NCI-H2029 treated with DMSO at 0.1 percent for 48 hours (cell line): ENCODE results near the gene TMEM163.
A peak's percentile ranks its signal among the peaks of the same experiment; 100 is the strongest.

ENCODE experiments used
- DNase-seq: peaks from one replicate; lab custom pipeline; 2025; lab: John Stamatoyannopoulos, UW

TMEM163 gene

GRCh38 chr2:134692499-134692898, 26.3 kb downstream of the TMEM163 start:
- DNase-seq: no peak

DNA sequence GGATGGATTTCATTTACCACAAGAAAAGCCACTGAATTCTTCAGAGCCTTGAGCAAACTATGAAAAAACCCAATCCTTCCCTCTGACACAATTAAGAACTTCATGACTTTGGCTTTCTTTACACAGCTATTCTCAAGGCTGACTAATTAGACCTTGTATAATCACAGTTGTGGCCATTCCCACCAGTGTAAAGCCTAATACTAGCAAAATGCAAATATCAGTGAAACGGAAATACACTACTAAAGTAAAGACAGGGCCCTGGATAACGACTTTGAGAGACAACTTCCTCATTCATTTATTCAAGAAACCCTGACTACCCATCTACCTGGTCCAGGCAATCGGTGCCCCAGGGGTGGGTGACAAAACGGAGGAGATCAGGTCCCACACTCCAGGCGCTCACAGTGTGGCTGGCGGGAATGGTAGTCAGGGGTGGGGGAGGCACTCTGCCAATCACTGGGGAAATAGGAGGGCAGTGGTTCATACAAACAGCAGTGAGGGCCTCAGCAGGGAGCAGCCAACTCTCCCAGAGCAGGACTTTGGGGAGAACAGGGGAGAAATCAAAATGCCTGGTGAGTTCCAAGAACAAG, 28.1 kb downstream of the TMEM163 start:
- DNase-seq: no peak

DNA sequence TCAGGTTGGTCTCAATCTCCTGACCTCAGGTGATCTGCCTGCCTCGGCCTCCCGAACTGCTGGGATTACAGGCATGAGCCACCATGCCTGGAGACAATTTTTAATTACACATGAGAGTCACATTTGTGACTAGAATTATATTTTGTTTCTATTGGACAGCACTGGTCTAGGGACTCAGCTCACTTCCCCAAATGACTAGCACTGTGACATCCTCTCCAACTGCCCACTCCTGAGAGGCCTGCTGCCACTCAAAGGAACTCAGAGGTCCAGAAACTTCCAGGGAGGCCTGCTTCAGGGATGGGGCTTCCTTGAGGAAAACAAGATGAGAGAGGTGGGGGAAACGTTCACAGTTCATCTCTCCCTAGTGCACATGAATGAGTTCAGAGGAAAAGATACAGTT, 29.5 kb downstream of the TMEM163 start:
- DNase-seq: no peak

DNA sequence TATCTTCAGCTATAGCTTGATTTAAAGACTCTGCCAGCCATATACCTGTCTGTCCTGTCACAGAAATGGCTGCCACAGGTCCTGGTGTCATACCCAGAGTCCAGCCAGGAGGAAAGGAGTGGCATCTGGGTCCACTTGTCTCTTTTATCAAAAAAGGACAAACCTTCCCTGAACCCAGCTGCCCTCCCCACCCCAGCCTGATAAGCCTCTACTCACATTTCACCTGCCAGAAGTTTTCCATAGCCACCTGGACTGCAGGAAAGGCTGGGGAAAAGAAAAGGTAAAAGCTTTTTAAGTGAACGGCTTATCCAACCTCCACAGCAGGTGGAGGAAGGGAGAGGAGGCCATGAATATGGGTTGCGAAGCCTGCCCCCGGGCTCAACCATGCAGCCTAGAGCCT, 32.8 kb downstream of the TMEM163 start:
- DNase-seq: no peak

- no peak for DNase-seq
Measured at GRCh38 chr2:134683561-134684112, 35.2 kb downstream of the TMEM163 start.

DNA sequence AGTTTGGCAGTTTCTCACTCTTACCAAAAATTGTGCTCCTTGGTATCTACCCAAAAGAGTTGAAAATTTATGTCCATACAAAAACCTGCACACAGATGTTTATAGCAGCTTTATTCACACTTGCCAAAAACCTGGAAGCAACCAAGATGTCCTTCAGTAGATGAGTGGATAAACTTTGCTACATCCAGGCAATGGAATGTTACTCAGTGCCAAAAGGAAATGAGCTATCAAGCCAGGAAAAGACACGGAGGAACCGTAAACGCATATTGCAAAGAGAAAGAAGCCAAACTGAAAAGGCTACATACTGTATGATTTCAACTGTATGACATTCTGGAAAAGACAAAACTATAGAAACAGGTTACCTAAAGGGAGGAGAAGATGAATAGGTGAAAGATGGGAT, 36.1 kb downstream of the TMEM163 start:
- no peak for DNase-seq

- DNase-seq: no peak
Measured at GRCh38 chr2:134681201-134681600, 37.6 kb downstream of the TMEM163 start.

GRCh38 chr2:134679745-134680144, 39.1 kb downstream of the TMEM163 start:
- DNase-seq: no peak

GRCh38 chr2:134679294-134679693, 39.5 kb downstream of the TMEM163 start:
- DNase-seq: no peak

GRCh38 chr2:134677856-134678756, 40.7 kb downstream of the TMEM163 start:
- DNase-seq: no peak

GRCh38 chr2:134676960-134677359, 41.8 kb downstream of the TMEM163 start:
- no peak for DNase-seq

DNA sequence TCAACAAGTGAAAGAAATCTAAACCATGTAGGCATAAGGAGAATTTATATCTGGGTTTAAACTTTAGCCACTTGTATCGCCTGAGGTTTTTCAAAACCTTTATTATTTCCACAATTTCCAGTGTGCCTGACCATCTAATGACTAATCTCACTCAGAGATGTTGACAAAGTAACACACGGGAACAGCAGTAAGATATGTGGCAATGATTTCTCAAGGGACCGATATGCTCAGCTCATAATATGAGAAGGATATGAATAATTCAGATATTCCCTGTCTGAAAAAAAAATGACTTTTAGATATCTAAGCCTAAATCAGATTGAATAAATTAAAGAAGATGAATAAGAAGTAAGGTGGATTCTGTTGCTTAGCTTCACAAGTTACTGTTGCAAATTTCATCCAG, 43.5 kb downstream of the TMEM163 start:
- no peak for DNase-seq

GRCh38 chr2:134674687-134675086, 44.1 kb downstream of the TMEM163 start:
- DNase-seq: no peak

DNA sequence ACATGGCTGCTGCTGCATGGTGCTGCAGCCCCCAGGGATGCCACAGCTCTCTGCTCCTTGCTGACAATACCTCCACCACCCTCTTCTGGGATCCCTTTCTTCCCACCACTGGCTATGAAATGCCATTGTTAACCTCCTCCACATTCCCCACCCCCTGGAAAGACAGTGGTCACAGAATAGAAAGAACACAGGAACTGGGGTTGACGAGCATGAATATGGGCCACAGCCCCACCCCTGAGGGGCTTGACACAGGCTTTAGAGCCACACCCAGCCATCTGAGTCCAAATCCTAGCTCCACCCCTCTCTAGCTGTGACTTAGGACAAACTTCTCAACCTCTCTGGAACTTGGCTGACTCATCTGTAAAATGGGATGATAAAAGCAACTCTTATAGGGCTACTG, 47.3 kb downstream of the TMEM163 start:
- DNase-seq: no peak

DNA sequence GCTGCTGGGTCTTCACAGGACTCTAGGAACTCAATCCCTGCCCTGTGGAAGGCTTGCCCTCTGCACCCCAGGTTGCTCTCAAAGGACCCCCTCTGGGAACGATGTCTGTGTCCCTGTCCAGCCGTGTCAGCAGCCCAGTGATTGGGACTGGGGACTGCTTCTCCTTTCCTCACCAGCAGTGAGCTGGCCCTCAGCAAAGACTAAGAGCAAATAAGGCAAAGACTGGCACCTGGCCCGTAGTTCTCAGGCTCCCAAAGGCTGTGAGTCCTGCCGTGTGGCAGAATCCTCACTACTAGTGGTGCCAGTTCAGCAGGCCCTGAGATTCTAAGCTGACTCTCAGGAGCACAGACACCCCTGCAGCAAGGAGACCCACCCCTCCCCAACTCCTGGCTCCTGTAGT, 47.8 kb downstream of the TMEM163 start:
- DNase-seq: peak; percentile 78

GRCh38 chr2:134669731-134670669, 48.8 kb downstream of the TMEM163 start:
- peak; percentile 45 for DNase-seq

DNA sequence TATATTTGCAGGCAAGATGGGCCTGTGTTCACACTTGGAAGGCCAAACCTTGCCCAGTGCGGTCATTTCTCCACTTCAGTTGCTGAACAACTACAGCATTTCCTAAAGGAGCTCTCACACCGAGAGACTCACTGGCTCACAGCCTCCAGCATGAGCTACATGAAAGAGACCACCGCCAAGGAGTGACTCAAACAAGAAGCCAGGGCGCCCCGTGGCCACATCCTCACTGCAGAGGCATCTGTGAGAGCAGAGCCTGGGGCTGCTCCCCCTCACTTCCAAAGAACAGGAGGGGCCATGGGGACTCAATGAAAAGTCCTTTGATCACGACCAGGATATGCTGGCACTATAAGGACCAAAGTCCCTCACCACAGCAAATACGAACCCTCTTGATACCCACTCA, 50.0 kb downstream of the TMEM163 start:
- no peak for DNase-seq

GRCh38 chr2:134667541-134667940, 51.3 kb downstream of the TMEM163 start:
- DNase-seq: no peak

- no peak for DNase-seq
Measured at GRCh38 chr2:134667081-134667480, 51.7 kb downstream of the TMEM163 start.

GRCh38 chr2:134665727-134666506, 52.9 kb downstream of the TMEM163 start:
- DNase-seq: no peak
